H4 (cell line): ENCODE measurements around the gene FCRL5. TPM values are rescaled to one million over a fixed set of nuclear protein-coding genes. Genes with fewer than 3 reads are reported as not detected.

Experiments
- DNase-seq: peaks from one replicate; pipeline ENCODE4 v3.0.0-alpha.2; 2015; ENCODE audit warnings: low spot score
- total RNA-seq: library from RNA; depleted of rRNA; stranded (reverse); fragments of >200 nt; shearing (Covaris generic); gene quantifications from 2 replicates; pipeline ENCODE4 v1.2.3, GENCODE V29; 2014

FCRL5 gene
- total RNA-seq, 1 experiment from 2014 or later, result not detected

GRCh38 chr1:157523774-157524493, 28.4 kb downstream of the FCRL5 start:
- no peak for DNase-seq

DNA sequence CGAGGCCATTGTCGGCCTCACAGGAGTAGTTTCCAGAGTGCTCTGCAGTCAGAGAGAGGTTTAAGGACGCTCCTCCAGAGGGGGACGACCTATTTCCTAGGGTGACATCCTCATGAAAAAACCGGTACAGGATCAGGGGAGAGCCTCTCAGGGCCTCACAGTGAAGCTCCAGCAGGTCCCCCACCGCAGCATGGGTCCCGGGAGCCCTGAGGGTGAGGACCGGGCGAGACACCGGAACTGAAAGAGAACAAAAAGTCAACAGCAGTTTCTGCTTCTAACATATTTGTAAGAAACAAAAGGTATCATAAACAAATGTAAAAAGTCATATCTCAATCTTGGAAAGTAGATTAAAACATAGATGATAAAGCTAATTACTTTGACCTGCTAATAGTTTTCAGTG, 31.3 kb downstream of the FCRL5 start:
- no peak for DNase-seq

GRCh38 chr1:157520386-157520935, 31.9 kb downstream of the FCRL5 start:
- no peak for DNase-seq

GRCh38 chr1:157519451-157519850, 32.9 kb downstream of the FCRL5 start:
- no peak for DNase-seq

- DNase-seq, result no peak
Measured at GRCh38 chr1:157517016-157517415, 35.3 kb downstream of the FCRL5 start.

- no peak for DNase-seq
Measured at GRCh38 chr1:157515709-157516108, 36.6 kb downstream of the FCRL5 start.

GRCh38 chr1:157515141-157515540, 37.2 kb downstream of the FCRL5 start:
- no peak for DNase-seq

DNA sequence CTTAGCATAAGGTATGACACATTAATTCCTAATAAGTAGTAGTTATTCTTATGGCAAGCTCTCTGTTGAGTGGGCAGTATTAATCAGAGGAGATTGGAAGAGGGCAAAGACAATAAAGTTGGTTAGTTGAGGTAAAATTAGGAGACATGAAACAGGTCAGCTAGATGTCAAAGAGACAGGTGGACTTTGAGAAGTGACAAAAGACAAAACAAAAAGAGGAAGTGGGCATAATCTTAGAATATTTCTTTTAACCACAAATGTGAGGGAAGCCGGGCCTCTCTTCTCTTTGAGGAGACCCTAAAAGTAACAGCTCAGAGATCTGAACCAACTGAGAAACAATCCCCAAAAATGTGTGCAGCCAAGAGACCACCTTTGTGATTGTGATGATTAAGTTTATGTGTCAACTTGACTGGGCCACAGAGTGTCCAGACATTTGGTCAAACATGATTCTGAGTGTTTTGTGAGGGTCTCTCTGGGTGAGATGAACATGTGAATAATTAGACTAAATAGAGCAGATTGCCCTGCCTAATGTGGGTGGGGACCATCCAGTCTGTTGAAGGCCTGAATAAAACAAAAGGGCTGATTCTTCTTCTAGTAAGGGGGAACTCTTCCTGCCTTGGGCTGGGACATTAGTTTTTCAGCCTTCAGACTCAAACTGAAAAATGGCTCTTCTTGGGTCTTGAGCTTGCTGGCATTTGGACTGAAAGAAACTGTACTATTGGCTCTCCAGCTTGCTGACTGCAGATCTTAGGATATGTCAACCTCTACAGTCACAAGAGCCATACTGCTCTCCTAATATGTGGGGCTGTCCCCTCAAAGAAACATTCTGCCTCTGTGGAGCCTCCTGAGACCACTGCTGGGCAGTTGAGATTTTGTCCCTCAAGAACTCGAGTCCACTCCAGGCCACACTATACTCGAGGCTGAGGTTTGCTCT, 40.0 kb downstream of the FCRL5 start:
- DNase-seq, result no peak

DNA sequence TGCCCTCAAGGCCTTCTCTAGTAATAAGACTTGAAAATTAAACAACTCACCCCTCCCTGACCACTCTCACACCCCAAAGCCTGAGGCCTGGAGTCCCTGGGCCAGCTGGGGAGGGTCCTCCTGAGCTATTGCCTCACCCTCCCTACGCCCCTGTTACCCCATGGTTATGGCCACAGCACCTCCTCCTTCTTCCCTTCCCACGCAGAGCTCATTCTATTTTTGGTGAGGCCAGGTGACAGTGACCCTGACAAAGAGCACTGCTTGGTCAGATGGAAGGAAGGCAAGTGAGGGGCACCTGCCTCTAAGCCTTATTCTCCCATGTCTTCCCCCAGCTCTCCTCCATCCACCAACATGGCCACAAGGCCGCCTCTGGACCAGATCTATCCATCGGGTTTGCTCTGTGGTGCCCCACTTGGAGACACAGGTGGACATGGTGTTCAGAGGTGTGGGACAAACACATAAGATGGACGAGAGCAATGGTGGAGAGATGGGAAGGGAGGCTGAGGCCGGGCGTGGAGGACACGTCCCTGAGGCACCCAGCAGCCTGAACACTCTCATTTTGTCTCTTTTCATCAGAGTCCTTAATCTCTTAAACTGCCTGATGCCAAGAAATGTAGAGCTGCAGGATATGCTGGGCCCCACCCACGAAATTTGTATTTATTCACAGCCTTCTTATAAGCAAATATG, 42.6 kb downstream of the FCRL5 start:
- DNase-seq, result no peak

DNA sequence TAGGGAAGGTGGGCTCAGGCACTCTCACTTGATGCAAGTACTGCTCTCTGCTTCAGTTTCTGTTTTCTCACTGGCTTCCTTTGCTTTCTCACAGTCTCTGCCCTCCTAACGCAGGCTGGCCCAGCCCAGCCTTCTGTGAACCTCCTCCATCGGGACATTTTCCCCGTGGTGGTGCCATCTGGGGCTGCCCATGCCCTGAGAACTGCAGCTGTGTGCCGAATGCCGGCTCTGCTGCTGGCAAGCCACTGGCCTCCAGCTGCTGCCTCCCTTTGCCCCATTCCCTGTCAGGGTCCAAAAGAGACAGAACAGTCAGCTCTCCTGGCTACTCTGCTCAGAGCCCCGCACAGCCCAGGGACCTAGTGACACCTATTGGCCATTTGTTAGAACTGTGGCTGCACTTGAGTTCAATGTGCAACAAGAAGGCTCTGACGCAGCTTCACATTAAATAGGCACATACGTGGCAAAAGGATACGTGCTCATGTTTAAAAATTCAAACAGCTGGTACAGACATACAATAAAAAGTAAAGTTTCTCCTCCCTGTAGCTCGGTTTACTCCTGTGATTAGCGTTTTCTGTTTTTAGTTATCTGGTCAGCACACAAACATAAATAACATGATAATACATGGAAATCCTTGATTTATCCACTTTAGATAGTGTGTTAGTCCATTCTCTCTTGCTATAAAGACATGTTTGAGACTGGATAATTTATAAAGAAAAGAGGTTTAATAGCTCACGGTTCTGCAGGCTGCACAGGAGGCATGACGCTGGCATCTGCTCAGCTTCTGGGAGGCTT, 46.6 kb downstream of the FCRL5 start:
- peak; percentile 55 for DNase-seq

GRCh38 chr1:157504646-157505045, 47.7 kb downstream of the FCRL5 start:
- no peak for DNase-seq

DNA sequence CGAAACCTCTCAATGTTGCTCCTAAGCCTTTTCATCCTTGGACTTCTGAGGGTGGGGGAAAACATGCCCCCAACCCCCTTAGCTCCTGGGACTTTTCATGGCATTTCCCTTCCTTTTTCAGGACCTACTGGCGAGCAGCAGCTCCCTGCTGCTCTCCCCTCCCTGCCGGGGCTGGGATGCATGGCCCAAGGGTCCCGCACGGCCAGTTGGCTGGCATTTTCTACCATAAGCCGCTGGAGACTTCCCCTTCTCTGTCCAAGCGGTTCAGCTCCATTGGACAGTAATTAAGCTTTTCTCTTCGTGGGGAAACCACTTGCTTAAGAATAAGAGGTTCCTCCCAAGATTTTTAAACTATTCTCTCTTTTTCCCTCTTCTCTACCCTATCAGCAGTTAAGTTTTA, 52.8 kb downstream of the FCRL5 start:
- DNase-seq, result no peak

DNA sequence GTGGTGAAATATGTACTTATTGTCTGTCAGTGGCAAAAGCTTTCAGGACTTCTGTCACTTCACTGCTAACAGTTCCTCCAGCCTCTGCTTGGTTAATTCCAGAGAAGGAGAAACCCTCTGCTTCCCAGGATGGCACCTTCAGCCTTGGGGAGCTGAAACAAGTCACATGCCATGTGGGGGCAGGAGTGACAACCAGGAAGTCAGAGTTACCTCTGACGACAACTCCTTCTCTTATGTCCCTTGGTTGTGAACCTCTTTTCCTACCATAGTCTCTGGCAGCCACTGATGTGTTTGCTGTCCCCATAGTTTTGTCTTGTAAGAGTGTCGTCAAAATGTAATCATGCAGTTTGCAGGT, 53.6 kb downstream of the FCRL5 start:
- no peak for DNase-seq

GRCh38 chr1:157497987-157498735, 54.2 kb downstream of the FCRL5 start:
- no peak for DNase-seq

GRCh38 chr1:157497284-157497683, 55.0 kb downstream of the FCRL5 start:
- no peak for DNase-seq

DNA sequence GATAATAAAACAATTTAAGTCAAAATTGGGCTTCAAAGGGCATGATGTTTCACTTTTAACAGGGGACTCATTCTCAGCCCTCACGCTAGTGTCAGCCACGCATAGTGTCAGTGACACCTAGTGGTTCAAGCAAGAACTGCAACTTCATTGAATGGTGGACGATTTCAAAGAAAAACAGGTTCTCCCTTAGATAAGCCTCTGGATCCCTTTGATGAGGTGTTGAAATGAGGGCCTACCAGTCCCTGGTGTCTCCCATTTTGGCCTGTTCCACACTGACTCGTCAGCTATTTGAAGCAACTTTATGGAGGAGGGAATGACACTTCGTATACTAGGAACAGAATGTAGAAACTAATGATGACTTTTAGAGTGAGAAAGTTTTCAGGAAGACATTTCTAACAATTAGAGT, 56.2 kb downstream of the FCRL5 start:
- peak; percentile 25 for DNase-seq

DNA sequence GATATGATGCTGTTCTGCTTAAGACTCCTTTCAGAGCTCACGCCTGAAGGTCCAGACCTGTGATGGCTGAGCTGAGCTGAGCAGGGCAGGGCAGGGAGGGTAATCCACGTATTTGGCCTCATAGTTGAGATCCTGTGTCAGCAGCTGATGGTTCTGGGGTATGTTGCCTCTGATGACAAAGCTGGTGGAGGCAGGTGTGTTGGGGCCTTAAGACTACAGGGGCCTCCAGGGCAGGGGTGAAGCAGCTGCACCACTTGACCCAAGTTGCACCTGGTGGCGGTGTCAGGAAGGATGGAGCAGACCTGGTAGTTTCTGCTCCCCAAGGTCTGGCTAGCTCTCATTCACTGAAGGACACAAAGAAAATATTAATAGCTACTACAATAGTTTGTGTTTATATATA, 57.0 kb downstream of the FCRL5 start:
- no peak for DNase-seq

- no peak for DNase-seq
Measured at GRCh38 chr1:157494093-157494492, 58.2 kb downstream of the FCRL5 start.

DNA sequence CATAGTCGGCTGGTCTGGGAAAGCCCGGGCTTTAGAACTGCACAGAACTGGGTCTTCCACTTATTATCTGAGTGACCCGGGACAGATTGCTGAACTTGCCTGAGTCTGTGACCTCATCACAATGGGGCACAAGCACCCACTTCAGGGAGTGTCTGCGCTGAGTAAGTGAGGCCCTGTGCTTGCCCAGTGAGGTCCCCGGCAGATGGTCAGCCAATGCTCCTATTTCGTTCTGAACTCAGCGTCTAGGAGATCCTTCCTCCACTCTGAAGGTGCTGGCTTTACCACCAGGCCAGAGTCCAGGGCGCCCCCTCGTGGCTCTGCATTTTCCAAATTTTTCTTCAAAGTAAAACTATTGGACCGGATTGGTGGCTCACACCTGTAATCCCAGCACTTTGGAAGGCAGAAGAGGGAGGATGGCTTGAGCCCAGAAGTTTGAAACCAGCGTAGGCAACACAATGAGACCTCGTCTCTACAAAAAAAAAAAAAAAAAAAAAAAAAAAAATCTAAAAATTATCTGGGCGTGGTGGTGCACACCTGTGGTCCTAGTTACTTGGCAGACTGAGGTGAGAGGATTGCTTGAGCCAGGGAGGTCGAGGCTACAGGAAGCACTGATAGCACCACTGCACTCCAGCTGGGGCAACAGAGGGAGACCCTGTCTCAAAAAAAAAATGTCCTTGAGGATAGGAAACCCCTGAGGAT, 61.7 kb downstream of the FCRL5 start:
- DNase-seq, result peak; percentile 50

DNA sequence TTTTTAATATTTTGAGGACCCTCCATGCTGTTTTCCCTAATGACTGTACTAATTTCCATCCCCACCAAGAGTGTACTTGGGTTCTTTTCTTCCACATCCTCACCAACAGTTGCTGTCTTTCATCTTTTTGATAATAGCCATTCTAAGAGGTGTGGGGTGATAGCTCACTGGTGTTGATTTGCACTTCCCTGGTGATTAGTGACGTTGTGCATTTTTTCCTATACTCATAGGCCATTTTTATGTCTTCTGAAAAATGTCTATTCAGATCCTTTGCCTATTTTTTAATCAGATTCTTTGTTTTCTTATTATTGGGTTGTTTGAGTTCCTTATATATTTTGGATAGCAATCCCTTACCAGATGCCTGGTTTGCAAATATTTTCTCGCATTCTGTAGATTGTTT, 64.2 kb downstream of the FCRL5 start:
- no peak for DNase-seq
